Spinal cord (tissue), 10 donors: Measurements from ENCODE around the gene ATP6V1D. TPM values are rescaled to one million over a fixed set of nuclear protein-coding genes. Genes with fewer than 3 reads are reported as not detected.
A peak's percentile ranks its signal among the peaks of the same experiment; 100 is the strongest.
"Not testable (repeated sequence)": the region's sequence is repeated elsewhere in the genome, so short reads cannot be mapped to it uniquely, and the experiment has no call there.

Source experiments
- DNase-seq, 6 donors: peaks; one replicate each; pipeline versions ENCODE4 v3.0.0 to v3.0.0-alpha.2; 2013 to 2015; ENCODE audit warnings: low spot score in 6 of 6, low read depth in 4 of 6
- H3K27ac ChIP-seq: one replicate; pipeline ENCODE4 v1.5.1; 2013; ENCODE audit warnings: low read depth, low read length, control low read depth
- H3K27me3 ChIP-seq: one replicate; pipeline ENCODE4 v1.6.1; 2013; ENCODE audit warnings: low read length; ENCODE audit not compliant: control insufficient read depth, insufficient read depth
- H3K36me3 ChIP-seq: one replicate; pipeline ENCODE4 v1.6.1; 2013; ENCODE audit warnings: low read length; ENCODE audit not compliant: control insufficient read depth, insufficient read depth
- H3K4me1 ChIP-seq: one replicate; pipeline ENCODE4 v1.6.1; 2013; ENCODE audit warnings: low read length; ENCODE audit not compliant: control insufficient read depth, insufficient read depth
- H3K4me3 ChIP-seq: one replicate; pipeline ENCODE4 v1.5.1; 2013; ENCODE audit warnings: low read depth, low read length, control low read depth
- H3K9me3 ChIP-seq: one replicate; pipeline ENCODE4 v1.6.1; 2013; ENCODE audit warnings: low read length; ENCODE audit not compliant: control insufficient read depth, insufficient read depth
- WGBS: methylation state at CpG from one replicate; pipeline ENCODE4 v1.1.5; 2013; ENCODE audit warnings: missing lambda C conversion rate; ENCODE audit not compliant: insufficient coverage; 5-methylcytosine and 5-hydroxymethylcytosine counted together
- polyA plus RNA-seq, 2 donors: library from polyadenylated mRNA; unstranded; fragments of 120-200 nt; gene quantifications; one replicate each; pipeline ENCODE4 v1.2.1, GENCODE V29; 2013; ENCODE audit not compliant: insufficient read length in 2 of 2
- total RNA-seq, 2 donors: library from RNA; depleted of rRNA in 1 of 2; stranded (reverse); fragments of 120-200 nt in 1 of 2; fragments of >200 nt in 1 of 2; gene quantifications; one replicate each; pipeline versions ENCODE4 v1.2.3 to v1.2.4, GENCODE V29; 2013 to 2014
- donor health status: healthy.

The ATP6V1D gene
- total and polyA plus RNA-seq, 4 donors, result 141 to 207 (median 189) TPM

DNA sequence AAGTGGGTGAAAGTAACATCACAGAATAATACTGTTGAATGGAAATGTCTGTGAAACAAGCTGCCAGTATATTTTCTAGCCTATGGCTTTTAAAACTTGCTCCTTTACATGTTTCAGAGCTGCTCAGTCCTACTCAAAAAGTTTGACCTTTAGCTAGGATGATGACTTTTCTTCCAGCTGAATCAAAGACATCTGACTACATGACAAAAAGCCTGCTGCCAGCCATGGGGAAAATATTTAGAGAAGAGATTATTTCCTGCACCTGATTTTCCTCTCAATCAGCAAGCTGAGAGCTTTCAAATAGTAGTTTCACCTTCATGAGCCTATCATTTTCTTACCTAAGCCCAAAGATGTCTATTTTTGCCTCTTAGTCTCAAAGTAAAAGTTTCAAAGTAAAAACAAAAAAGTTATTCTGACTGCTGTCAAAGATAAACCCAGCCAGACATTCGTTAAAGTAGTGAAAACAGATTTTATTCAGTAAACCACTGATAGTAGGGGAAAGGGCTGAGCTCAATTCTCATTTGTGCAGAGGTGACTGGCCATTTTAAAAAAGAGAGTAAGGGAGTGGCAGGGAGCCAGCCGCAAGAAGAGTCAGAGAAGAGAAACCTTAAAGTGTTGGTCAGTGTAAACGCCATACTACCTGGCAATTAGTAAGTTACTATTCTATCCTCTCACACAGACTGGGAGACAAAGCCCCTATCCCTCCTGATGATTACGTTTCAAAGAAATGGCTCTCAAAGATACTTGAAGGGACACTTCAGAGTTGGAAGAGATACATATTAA is 2.2 kb downstream of the ATP6V1D start:
- 80% methylated on average over 1 of the region's 4 CpGs for WGBS
- Histone ChIP-seq H3K27ac (no peak overlapping the region), H3K4me1 (peaks cover 13% of the 10 kb centered on the region), H3K9me3 (no peaks in the 10 kb centered on the region), H3K27me3 (no peaks in the 10 kb centered on the region), H3K4me3 (no peak overlapping the region), H3K36me3 (peaks cover 6% of the 10 kb centered on the region)
- DNase-seq, result no peak

- Histone ChIP-seq H3K4me1 (no peaks in the 10 kb centered on the region), H3K36me3 (peaks cover 37% of the 10 kb centered on the region), H3K27ac (no peak overlapping the region), H3K27me3 (no peaks in the 10 kb centered on the region), H3K4me3 (no peak overlapping the region), H3K9me3 (no peaks in the 10 kb centered on the region)
- no peak for DNase-seq
- 93% methylated on average over 3 of the region's 5 CpGs for WGBS
These were observed 7.5 kb downstream of the ATP6V1D start for GRCh38 chr14:67352055-67352454.

DNA sequence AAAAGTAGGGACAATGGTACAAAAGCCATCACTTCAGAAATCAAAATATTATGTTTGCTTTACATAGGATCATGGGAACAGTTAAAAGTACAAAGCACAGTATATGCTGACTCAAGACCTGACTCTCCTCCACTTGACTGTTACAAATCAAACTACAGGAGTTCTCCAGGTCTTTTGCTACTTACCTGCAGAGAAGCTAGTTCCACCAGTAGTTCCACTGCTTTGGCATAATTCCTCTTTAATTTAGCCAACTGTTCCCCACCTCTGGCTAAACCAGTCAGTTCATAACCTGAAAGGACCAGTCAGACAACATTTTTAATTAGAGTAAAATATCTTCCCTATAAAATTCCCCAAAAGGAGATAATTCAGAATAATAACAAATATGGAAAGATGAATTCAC is 14.0 kb downstream of the ATP6V1D start:
- DNase-seq, result no peak
- Histone ChIP-seq H3K27me3 (no peaks in the 10 kb centered on the region), H3K4me3 (no peak overlapping the region), H3K27ac (no peak overlapping the region), H3K4me1 (no peaks in the 10 kb centered on the region), H3K9me3 (no peaks in the 10 kb centered on the region), H3K36me3 (peaks cover 58% of the 10 kb centered on the region)

DNA sequence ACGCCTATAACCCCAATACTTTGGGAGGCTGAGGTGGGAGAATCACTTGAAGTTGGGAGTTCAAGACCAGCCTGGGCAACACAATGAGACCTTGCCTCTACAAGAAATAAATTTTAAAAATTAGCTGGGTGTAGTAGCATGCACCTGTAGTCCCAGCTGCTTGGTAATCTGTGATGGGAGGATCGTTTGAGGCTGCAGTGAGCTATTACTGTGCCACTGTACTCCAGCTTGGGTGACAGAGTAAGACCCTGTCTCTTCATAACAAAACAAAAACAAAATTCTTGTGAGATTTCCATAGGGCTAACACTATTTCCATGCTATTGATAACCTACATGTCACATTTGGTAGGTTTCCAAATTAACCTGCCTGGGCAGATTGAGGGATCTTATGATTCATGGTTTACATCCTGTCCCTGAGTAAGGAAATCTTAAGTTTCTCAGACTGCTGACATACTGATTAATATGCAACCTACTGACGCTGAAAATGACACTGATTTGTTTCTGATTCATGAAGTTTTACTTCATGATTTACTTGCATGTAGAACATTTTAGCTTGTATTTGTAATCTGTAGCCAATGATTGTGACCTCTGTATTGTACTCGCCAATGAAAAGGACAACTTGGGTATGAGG is 15.9 kb downstream of the ATP6V1D start:
- H3K4me1 ChIP-seq, result no peaks in the 10 kb centered on the region
- no peak overlapping the region for H3K4me3 ChIP-seq
- peaks cover 62% of the 10 kb centered on the region for H3K36me3 ChIP-seq
- H3K9me3 ChIP-seq, result no peaks in the 10 kb centered on the region
- no peak overlapping the region for H3K27ac ChIP-seq
- WGBS, result 100% methylated on average over 1 of the region's 4 CpGs
- DNase-seq, result no peak
- no peaks in the 10 kb centered on the region for H3K27me3 ChIP-seq

DNA sequence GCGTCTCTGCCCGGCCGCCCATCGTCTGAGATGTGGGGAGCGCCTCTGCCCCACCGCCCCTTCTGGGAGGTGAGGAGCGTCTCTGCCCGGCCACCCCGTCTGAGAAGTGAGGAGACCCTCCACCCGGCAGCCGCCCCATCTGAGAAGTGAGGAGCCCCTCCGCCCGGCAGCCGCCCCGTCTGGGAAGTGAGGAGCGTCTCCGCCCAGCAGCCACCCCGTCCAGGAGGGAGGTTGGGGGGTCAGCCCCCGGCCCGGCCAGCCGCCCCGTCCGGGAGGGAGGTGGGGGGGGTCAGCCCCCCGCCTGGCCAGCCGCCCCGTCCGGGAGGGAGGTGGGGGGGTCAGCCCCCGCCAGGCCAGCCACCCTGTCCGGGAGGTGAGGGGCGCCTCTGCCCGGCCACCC is 18.4 kb downstream of the ATP6V1D start:
- peaks cover 43% of the 10 kb centered on the region for H3K36me3 ChIP-seq
- H3K4me1 ChIP-seq, H3K4me3 ChIP-seq, DNase-seq, H3K9me3 ChIP-seq, H3K27me3 ChIP-seq, H3K27ac ChIP-seq: not testable (repeated sequence)
- WGBS, result 96% methylated on average over 3 of the region's 31 CpGs

DNA sequence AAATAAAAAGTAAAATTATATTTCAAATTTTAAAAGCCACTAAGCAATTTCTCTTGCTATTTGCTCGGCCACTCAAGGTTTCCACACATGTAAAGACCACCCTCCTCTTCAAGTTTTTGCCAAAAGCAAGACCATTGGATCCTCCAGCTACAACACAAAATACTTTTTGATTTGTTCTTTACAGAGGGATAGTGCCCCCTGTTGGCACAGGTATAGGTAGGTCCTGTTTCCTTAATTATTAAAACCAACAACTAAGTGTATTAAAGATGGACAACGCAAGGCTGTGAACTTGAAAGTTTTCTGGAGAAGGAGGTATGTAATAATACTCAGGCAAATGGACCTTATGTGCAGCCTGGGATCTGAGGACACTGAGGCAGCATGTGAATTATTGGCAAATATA is 23.8 kb downstream of the ATP6V1D start:
- Histone ChIP-seq H3K27ac (no peak overlapping the region), H3K4me3 (no peak overlapping the region), H3K27me3 (no peaks in the 10 kb centered on the region), H3K36me3 (peaks cover 24% of the 10 kb centered on the region), H3K4me1 (no peaks in the 10 kb centered on the region), H3K9me3 (no peaks in the 10 kb centered on the region)
- no CpG with 5 or more reads among the region's 2 CpGs for WGBS
- DNase-seq, result peak in 1 of 6 donors; percentile 71

DNA sequence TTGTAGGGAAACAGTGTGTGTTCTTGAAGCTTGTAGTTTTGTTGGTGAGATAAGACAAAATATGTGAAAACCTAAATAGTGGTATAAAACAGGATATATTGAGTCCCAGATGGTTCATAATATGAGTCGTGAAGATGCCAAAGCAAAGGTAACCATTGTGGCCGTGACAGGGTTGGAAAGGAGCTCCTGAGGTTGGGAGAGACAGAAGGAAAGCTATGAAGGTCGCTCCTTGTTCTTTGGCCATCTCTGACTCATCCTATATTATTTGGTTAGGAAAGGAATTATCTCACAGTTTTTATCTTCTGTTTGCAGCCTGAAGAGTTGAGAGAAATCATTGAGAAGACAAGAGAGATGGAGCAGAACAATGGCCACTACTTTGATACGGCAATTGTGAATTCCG is 27.1 kb downstream of the ATP6V1D start:
- H3K27me3 ChIP-seq, result no peaks in the 10 kb centered on the region
- H3K9me3 ChIP-seq, result no peaks in the 10 kb centered on the region
- 97% methylated on average over 4 of the region's 5 CpGs for WGBS
- peaks cover 9% of the 10 kb centered on the region for H3K36me3 ChIP-seq
- H3K4me3 ChIP-seq, result no peak overlapping the region
- no peak overlapping the region for H3K27ac ChIP-seq
- DNase-seq, result no peak
- no peaks in the 10 kb centered on the region for H3K4me1 ChIP-seq

- no peak overlapping the region for H3K27ac ChIP-seq
- H3K36me3 ChIP-seq, result peaks cover 4% of the 10 kb centered on the region
- no peaks in the 10 kb centered on the region for H3K27me3 ChIP-seq
- 94% methylated on average over 2 of the region's 5 CpGs for WGBS
- H3K4me3 ChIP-seq, result no peak overlapping the region
- H3K4me1 ChIP-seq, result no peaks in the 10 kb centered on the region
- DNase-seq, result no peak
- H3K9me3 ChIP-seq, result no peaks in the 10 kb centered on the region
These were observed 28.1 kb downstream of the ATP6V1D start for GRCh38 chr14:67331368-67332125.

- WGBS, result no CpG with 5 or more reads among the region's 4 CpGs
- H3K4me3 ChIP-seq, H3K4me1 ChIP-seq, DNase-seq, H3K36me3 ChIP-seq, H3K9me3 ChIP-seq, H3K27ac ChIP-seq, H3K27me3 ChIP-seq: not testable (repeated sequence)
These were observed 29.9 kb downstream of the ATP6V1D start for GRCh38 chr14:67329666-67330065.
